Activated T-helper 2 cell treated with anti-CD3 and anti-CD28 coated beads, Interferon-gamma antibody, Interleukin-2, Interleukin-4, amounts not matched to agents 10 μg/mL and 5 μg/mL and 100 μg/mL, durations not matched to agents 14 hours and 24 hours and 36 hours (primary cell): ENCODE results near the gene THRB. TPM values are rescaled to one million over a fixed set of nuclear protein-coding genes. Genes with fewer than 3 reads are reported as not detected.

Source experiments
- DNase-seq: peaks from one replicate; pipeline ENCODE4 v3.0.0; 2021; ENCODE audit warnings: low spot score
- H3K27ac Mint-ChIP-seq: one replicate; pipeline ENCODE4 v1.8.0; 2021; ENCODE audit warnings: mixed read lengths
- H3K27me3 Mint-ChIP-seq: one replicate; pipeline ENCODE4 v1.8.0; 2021; ENCODE audit warnings: low read depth, mixed read lengths
- H3K36me3 Mint-ChIP-seq: one replicate; pipeline ENCODE4 v1.8.0; 2021; ENCODE audit warnings: low read depth, mixed read lengths
- H3K4me1 Mint-ChIP-seq: one replicate; pipeline ENCODE4 v1.8.0; 2021; ENCODE audit warnings: low read depth, mixed read lengths
- H3K4me3 Mint-ChIP-seq: one replicate; pipeline ENCODE4 v1.8.0; 2021; ENCODE audit warnings: low read depth, mild to moderate bottlenecking, moderate library complexity, mixed read lengths
- H3K9me3 Mint-ChIP-seq: one replicate; pipeline ENCODE4 v1.8.0; 2021; ENCODE audit warnings: mixed read lengths
- intact Hi-C: fragments of 100-400 bp; cut with micrococcal nuclease; formaldehyde crosslinking; loops from one replicate; pipeline ENCODE4 v1.15.1; 2023
- total RNA-seq: library from RNA; stranded (reverse); gene quantifications from 2 replicates; pipeline ENCODE4 v1.2.3, GENCODE V29; 2022

Gene THRB
- total RNA-seq, 1 donor from 2014 or later: not detected

- Mint-ChIP-seq H3K4me1 (no peaks in the 10 kb centered on the region), H3K27ac (no peak overlapping the region), H3K4me3 (no peak overlapping the region), H3K27me3 (no peaks in the 10 kb centered on the region), H3K36me3 (no peaks in the 10 kb centered on the region), H3K9me3 (no peaks in the 10 kb centered on the region)
- intact Hi-C loops: no loop called here
- DNase-seq: no peak
These were observed 162.6 kb downstream of the THRB start for GRCh38 chr3:24332092-24332491.

DNA sequence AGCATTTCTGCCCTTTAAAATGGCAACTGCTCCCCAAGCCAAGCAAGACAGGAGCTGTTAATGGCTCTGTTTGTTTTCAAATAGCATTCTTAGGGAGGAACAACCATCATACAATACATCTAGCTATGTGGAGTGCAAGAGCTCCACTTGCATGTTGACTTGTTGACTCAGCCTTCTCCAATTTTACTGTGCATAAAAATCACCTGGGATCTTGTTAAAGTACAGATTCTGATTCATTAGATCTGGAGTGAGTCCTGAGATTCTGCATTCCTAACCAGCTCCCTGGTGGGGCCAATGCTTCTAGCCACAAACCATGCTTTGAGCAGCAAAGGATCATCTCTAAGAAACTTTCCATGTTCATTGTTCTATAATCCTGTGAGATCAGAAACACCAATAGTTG is 171.4 kb downstream of the THRB start:
- Mint-ChIP-seq H3K9me3 (no peaks in the 10 kb centered on the region), H3K4me1 (no peaks in the 10 kb centered on the region), H3K27me3 (no peaks in the 10 kb centered on the region), H3K27ac (no peak overlapping the region), H3K36me3 (no peaks in the 10 kb centered on the region), H3K4me3 (no peak overlapping the region)
- no peak for DNase-seq
- intact Hi-C loops: no loop called here

GRCh38 chr3:24320601-24321000 is 174.0 kb downstream of the THRB start:
- H3K27ac Mint-ChIP-seq: no peak overlapping the region

GRCh38 chr3:24318677-24319287 is 175.9 kb downstream of the THRB start:
- H3K9me3 Mint-ChIP-seq: no peaks in the 10 kb centered on the region
- H3K4me3 Mint-ChIP-seq: no peak overlapping the region

More at GRCh38 chr3:24320601-24321000, 174.0 kb downstream of the THRB start:
- Mint-ChIP-seq H3K4me1 (no peaks in the 10 kb centered on the region), H3K36me3 (no peaks in the 10 kb centered on the region), H3K9me3 (no peaks in the 10 kb centered on the region), H3K4me3 (no peak overlapping the region), H3K27me3 (no peaks in the 10 kb centered on the region)
- intact Hi-C loops: no loop called here
- DNase-seq: no peak

GRCh38 chr3:24316887-24317383 is 177.7 kb downstream of the THRB start:
- intact Hi-C loops: no loop called here
- Mint-ChIP-seq H3K27me3 (no peaks in the 10 kb centered on the region), H3K9me3 (no peaks in the 10 kb centered on the region), H3K4me3 (no peak overlapping the region), H3K27ac (no peak overlapping the region), H3K36me3 (no peaks in the 10 kb centered on the region), H3K4me1 (no peaks in the 10 kb centered on the region)
- DNase-seq: no peak

More at GRCh38 chr3:24318677-24319287, 175.9 kb downstream of the THRB start:
- Mint-ChIP-seq H3K27ac (no peak overlapping the region), H3K36me3 (no peaks in the 10 kb centered on the region), H3K27me3 (no peaks in the 10 kb centered on the region), H3K4me1 (no peaks in the 10 kb centered on the region)
- DNase-seq: no peak
- intact Hi-C loops: no loop called here

- intact Hi-C loops: no loop called here
These were observed 178.7 kb downstream of the THRB start for GRCh38 chr3:24315971-24316370.

DNA sequence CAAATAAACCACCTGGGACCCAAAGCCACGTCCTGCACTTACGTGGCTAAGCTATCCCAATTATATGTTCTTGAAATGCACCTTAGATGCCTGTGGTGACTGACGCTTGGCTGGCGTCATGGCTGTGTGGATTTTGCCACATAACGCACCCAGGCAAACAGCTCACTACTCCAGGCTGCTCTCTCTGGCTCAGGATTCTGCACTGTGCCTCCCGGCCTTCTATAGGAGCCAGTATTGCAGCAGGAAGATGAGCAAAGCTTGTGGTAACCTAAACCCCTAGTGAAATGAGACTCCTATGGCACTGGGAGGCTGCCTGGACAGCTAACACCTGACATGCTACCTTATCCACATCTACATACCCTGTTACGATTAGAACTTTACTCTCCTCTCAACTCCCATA is 179.3 kb downstream of the THRB start:
- Mint-ChIP-seq H3K27ac (no peak overlapping the region), H3K9me3 (no peaks in the 10 kb centered on the region), H3K4me1 (no peaks in the 10 kb centered on the region), H3K27me3 (no peaks in the 10 kb centered on the region), H3K36me3 (no peaks in the 10 kb centered on the region), H3K4me3 (no peak overlapping the region)
- intact Hi-C loops: no loop called here
- DNase-seq: no peak

More at GRCh38 chr3:24315971-24316370, 178.7 kb downstream of the THRB start:
- Mint-ChIP-seq H3K4me1 (no peaks in the 10 kb centered on the region), H3K27me3 (no peaks in the 10 kb centered on the region), H3K36me3 (no peaks in the 10 kb centered on the region), H3K9me3 (no peaks in the 10 kb centered on the region), H3K27ac (no peak overlapping the region), H3K4me3 (no peak overlapping the region)
- no peak for DNase-seq

DNA sequence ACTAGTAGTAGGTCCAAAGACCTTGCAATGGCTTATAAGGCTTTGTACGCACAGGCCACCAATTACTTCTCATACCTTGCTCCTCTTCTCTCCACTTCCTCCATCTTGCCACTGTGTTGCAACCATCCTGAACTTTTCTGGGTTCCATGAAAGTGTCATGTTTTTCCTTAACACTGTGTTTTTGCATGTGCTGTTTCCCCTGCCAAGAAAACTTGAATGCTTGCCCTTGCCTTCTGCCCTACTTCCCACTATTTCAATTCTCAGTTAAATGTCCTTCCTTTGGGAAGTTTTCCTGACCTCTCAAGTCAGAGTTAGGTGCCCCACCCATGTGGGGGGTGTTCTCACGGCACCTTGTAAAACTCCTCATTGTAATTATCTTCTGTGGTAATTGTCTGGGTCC is 182.8 kb downstream of the THRB start:
- DNase-seq: no peak
- no peaks in the 10 kb centered on the region for H3K9me3 Mint-ChIP-seq
- no peaks in the 10 kb centered on the region for H3K36me3 Mint-ChIP-seq
- no peak overlapping the region for H3K4me3 Mint-ChIP-seq
- H3K27ac Mint-ChIP-seq: no peak overlapping the region
- no peaks in the 10 kb centered on the region for H3K27me3 Mint-ChIP-seq
- intact Hi-C loops: no loop called here
- H3K4me1 Mint-ChIP-seq: no peaks in the 10 kb centered on the region

DNA sequence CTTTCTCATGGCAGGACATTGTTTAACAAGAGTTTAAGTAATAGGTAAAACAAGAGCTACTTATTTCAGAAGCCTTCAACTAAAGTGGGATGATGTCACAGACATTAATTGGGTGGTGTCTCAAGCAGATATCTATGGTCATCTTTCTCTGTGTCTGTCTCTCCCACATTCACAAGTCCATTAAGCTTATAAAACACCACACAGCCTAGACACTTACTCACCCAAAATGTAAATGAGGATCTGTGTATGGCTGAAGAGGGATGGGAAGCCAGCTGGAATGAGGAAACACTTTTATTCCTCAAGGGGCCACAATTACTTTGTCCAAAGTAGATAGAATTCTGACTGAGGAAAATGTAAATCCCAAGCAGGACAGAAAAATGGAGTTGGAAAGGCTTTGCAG is 183.8 kb downstream of the THRB start:
- Mint-ChIP-seq H3K4me3 (no peak overlapping the region), H3K27me3 (no peaks in the 10 kb centered on the region), H3K9me3 (no peaks in the 10 kb centered on the region)

GRCh38 chr3:24306518-24306917 is 188.1 kb downstream of the THRB start:
- Mint-ChIP-seq H3K36me3 (no peaks in the 10 kb centered on the region), H3K4me3 (no peak overlapping the region), H3K27me3 (no peaks in the 10 kb centered on the region), H3K9me3 (no peaks in the 10 kb centered on the region), H3K27ac (no peak overlapping the region), H3K4me1 (no peaks in the 10 kb centered on the region)
- no peak for DNase-seq
- intact Hi-C loops: no loop called here

More for the DNA sequence above, 183.8 kb downstream of the THRB start:
- no peaks in the 10 kb centered on the region for H3K4me1 Mint-ChIP-seq
- no peak overlapping the region for H3K27ac Mint-ChIP-seq
- no peak for DNase-seq
- H3K36me3 Mint-ChIP-seq: no peaks in the 10 kb centered on the region
- intact Hi-C loops: no loop called here

DNA sequence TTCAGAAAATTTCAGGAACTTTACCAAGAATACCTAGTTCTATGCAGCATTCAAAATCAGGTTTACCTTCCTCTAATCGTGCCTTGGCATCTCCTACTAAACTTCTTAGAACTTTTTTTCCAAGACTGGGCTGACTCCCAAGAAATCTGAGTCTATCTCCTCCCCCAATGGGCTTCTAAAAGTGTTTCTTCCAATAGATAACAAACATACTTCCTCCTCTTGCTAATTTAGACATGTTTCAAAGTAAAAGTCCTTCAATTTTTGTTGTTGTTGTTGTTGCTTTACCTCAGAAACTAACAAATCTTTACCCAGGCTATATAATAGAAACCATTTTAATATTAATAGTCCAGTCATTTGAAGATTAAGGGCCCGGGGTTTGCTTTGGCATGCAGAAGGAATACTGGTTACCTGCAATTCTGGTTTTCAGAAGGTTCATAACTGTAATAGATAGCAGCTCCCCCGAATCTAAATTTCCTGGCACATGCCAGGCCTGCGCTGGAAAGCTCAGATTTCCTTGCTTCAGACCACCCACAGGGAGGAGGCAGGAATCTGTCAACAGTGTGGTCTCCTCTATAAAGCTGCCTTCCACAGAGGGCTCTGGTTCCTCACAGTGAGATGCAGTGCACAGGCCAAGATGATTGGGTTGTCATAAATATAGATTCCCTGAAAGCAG is 188.7 kb downstream of the THRB start:
- H3K27me3 Mint-ChIP-seq: no peaks in the 10 kb centered on the region
- no peaks in the 10 kb centered on the region for H3K4me1 Mint-ChIP-seq
- no peak for DNase-seq
- H3K27ac Mint-ChIP-seq: no peak overlapping the region
- intact Hi-C loops: no loop called here
- no peaks in the 10 kb centered on the region for H3K36me3 Mint-ChIP-seq
- no peaks in the 10 kb centered on the region for H3K9me3 Mint-ChIP-seq
- no peak overlapping the region for H3K4me3 Mint-ChIP-seq

- H3K27ac Mint-ChIP-seq: no peak overlapping the region
- intact Hi-C loops: no loop called here
- no peaks in the 10 kb centered on the region for H3K27me3 Mint-ChIP-seq
- no peaks in the 10 kb centered on the region for H3K4me1 Mint-ChIP-seq
- no peak for DNase-seq
- no peak overlapping the region for H3K4me3 Mint-ChIP-seq
- H3K9me3 Mint-ChIP-seq: no peaks in the 10 kb centered on the region
- no peaks in the 10 kb centered on the region for H3K36me3 Mint-ChIP-seq
These were observed 191.4 kb downstream of the THRB start for GRCh38 chr3:24303057-24303754.

- Mint-ChIP-seq H3K36me3 (no peaks in the 10 kb centered on the region), H3K27me3 (no peaks in the 10 kb centered on the region), H3K9me3 (no peaks in the 10 kb centered on the region), H3K27ac (no peak overlapping the region), H3K4me3 (no peak overlapping the region), H3K4me1 (no peaks in the 10 kb centered on the region)
- intact Hi-C loops: no loop called here
- no peak for DNase-seq
These were observed 192.3 kb downstream of the THRB start for GRCh38 chr3:24302396-24302795.
